Measurements from ENCODE around the gene HABP2. TPM values are rescaled to one million over a fixed set of nuclear protein-coding genes. Genes with fewer than 3 reads are reported as not detected.

Gene HABP2
- total and polyA plus RNA-seq, 9 of the 15 experiments (the other 6 are each of a cell fraction or from before 2014, with no cell fraction given): 0.09 TPM; not detected in 8

DNA sequence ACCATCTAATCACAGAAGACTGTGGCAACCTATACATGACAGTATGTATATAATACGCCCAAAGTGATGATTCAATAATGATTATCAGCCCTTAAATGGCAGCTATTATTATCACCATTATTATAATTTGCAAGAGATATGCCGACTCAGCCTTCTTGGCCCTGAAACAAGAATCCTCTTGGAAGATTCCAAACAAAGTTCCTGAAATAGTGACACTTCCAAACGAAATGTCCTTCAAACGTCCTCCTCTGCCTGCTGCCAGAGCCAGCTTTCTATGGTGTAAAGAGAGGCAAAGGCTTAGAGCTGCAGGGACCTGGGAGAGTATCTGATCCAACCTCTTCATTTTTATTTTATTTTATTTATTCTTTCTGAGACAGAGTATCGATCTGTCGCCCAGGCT is 75.0 kb downstream of the HABP2 start:
- H4K20me1 ChIP-seq (replicated peaks; ENCODE audit: control insufficient read depth, insufficient read depth, low read length): no peaks in the 10 kb centered on the region
- H3K4me1 ChIP-seq (replicated peaks in 1 of 2; ENCODE audit: control insufficient read depth in 2 of 2, insufficient read depth in 2 of 2, low read length in 2 of 2): no peaks in the 10 kb centered on the region; a peak in 1 of 5 replicates
- H3K4me3 ChIP-seq: no peak overlapping the region
- H3K27ac ChIP-seq (ENCODE audit: extremely low read depth, low read depth, low read length): no peak overlapping the region
- H3K9me3 ChIP-seq (replicated peaks; ENCODE audit: control insufficient read depth, insufficient read depth, low read depth, low read length): no peaks in the 10 kb centered on the region
- FAIRE-seq: no peak
- CTCF ChIA-PET (ENCODE audit: low intra/inter-chr PET ratio): no interaction called here
- no peak for TF ChIP-seq BRD4 (IDR thresholded peaks at IDR 0.05)
- no peak for TF ChIP-seq GTF2F1 (IDR thresholded peaks at IDR 0.05; ENCODE audit: low read depth, low read length)
- no peak for TF ChIP-seq PTRF (tag; IDR thresholded peaks at IDR 0.05)
- TF ChIP-seq NONO (IDR thresholded peaks at IDR 0.05; ENCODE audit: low read depth in 2 of 2, low read length in 1 of 2): no peak
- no peak for TF ChIP-seq ZNF444 (CRISPR knock-in tag; IDR thresholded peaks at IDR 0.05)
- TF ChIP-seq, protein P1, sequence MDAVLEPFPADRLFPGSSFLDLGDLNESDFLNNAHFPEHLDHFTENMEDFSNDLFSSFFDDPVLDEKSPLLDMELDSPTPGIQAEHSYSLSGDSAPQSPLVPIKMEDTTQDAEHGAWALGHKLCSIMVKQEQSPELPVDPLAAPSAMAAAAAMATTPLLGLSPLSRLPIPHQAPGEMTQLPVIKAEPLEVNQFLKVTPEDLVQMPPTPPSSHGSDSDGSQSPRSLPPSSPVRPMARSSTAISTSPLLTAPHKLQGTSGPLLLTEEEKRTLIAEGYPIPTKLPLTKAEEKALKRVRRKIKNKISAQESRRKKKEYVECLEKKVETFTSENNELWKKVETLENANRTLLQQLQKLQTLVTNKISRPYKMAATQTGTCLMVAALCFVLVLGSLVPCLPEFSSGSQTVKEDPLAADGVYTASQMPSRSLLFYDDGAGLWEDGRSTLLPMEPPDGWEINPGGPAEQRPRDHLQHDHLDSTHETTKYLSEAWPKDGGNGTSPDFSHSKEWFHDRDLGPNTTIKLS (IDR thresholded peaks at IDR 0.05; ENCODE audit: borderline replicate concordance, low read depth): no peak
- no peak for TF ChIP-seq HOXB6 (CRISPR knock-in tag; IDR thresholded peaks at IDR 0.05; ENCODE audit: borderline replicate concordance)
- DNase-seq (ENCODE audit: extremely low read depth in 1 of 4, low spot score in 3 of 4): no peak
- no peak overlapping the region for H3K9ac ChIP-seq (ENCODE audit: insufficient read depth in 1 of 2, low read depth in 2 of 2, low read length in 2 of 2)
- 0% methylated on average over 6 of the region's 6 CpGs for WGBS (ENCODE audit: insufficient coverage, low coverage, missing lambda C conversion rate)
- no peaks in the 10 kb centered on the region for H3K9me1 ChIP-seq (ENCODE audit: control insufficient read depth, insufficient read depth, low read length)
- H3K36me3 ChIP-seq (ENCODE audit: control insufficient read depth, insufficient read depth, low read length): no peaks in the 10 kb centered on the region
- no peak for ATAC-seq
- in situ Hi-C loops (cut with MboI) (no loop called here), intact Hi-C loops (cut with micrococcal nuclease) (no loop called here)
- BruUV-seq (replicated peaks): no TSS peak
- H3K79me2 ChIP-seq (ENCODE audit: control insufficient read depth, insufficient read depth, low read length): no peaks in the 10 kb centered on the region
- H3K27me3 ChIP-seq (ENCODE audit: control insufficient read depth in 2 of 2, insufficient read depth in 2 of 2, low read length in 2 of 2): peaks cover 0 to 16% of the 10 kb centered on the region in 2 experiments; a peak in 2 of 5 replicates
- POLR2A ChIA-PET: no interaction called here
- H3K4me2 ChIP-seq (ENCODE audit: insufficient read depth, low read length): no peak overlapping the region
- no peak overlapping the region for H2AFZ ChIP-seq (ENCODE audit: low read depth, low read length)
